ENCODE data around the gene MED26.

MED26 gene

DNA sequence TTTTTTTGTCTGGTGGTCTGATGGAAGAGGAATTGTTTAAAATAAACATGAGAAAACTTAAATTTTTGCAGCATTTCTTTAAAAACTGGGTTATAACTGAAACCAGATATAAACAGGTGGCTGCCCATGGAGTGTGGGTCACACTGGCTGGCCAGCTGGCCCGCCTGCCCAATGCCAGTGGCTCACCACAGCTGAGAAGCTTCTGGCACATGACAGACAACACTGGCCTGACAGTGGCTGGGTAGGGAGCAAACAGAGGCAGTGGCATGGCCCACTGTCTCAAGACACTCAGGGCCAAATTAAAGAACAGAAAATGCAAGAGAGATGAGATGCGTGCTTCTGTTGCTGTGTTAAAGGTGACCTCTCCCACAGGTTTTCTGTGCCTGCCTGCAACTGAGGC, 52.7 kb downstream of the MED26 start:
- H3K4me1 Mint-ChIP-seq, result peaks cover 53% of the 10 kb centered on the region
- peaks cover 46% of the 10 kb centered on the region for H3K36me3 Mint-ChIP-seq
- no peaks in the 10 kb centered on the region for H3K27me3 Mint-ChIP-seq
- H3K27ac Mint-ChIP-seq, result peak overlapping the region; percentile 7
- CTCF ChIA-PET, result no interaction called here
- H3K9me3 Mint-ChIP-seq, result no peaks in the 10 kb centered on the region
- no peak for DNase-seq
- H3K4me3 Mint-ChIP-seq, result no peak overlapping the region

DNA sequence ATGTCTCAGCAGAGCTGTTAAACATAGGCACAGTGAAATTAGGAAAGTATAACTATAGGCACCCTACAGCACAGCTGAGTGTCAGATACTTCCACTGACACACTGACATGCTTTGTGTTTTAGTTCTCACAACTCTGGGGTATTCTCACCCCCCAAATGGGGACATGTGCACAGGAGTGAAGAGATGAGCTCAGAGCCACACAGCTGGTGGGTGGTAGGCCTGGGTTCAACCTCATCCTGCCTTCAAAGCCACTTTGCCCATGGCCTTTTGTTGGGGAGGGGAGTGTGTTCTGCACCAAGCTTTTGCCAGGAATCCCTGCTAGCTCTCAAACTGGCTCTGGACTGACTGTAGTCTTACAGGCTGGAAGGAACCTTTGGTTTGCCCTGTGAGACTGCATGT, 54.1 kb downstream of the MED26 start:
- H3K27ac Mint-ChIP-seq, result peak overlapping the region; percentile 92
- no peaks in the 10 kb centered on the region for H3K27me3 Mint-ChIP-seq
- DNase-seq, result no peak
- peak overlapping the region; percentile 92 for H3K4me3 Mint-ChIP-seq
- CTCF ChIA-PET, result interaction anchor here (0.6 to 2.5 kb wide), 4 partner anchors 8 to 20 kb away, joined by 3 to 11 read pairs (median 7); no protein-coding TSS in a partner anchor
- H3K36me3 Mint-ChIP-seq, result peaks cover 49% of the 10 kb centered on the region
- H3K9me3 Mint-ChIP-seq, result no peaks in the 10 kb centered on the region
- peaks cover 57% of the 10 kb centered on the region for H3K4me1 Mint-ChIP-seq

DNA sequence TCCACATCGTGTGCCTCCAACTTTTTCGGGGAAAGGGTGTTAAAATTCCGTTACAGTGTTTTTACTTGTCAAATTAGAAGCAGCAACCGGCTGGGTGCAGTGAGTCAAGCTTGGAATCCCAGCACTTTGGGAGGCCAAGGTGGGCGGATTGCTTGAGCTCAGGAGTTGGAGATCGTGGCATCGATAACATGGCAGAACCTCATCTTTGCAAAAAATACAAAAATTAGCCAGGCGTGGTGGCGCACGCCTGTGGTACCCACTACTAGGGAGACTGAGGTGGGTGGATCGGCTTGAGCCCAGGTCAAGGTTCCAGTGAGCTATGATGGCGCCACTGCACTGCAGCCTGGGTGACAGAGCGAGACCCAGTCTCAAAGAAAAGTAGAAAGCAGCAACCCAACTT, 54.7 kb downstream of the MED26 start:
- no peaks in the 10 kb centered on the region for H3K9me3 Mint-ChIP-seq
- CTCF ChIA-PET, result interaction anchor here (1.8 to 2.5 kb wide), 3 partner anchors 9 to 14 kb away, joined by 6 to 11 read pairs (median 8); no protein-coding TSS in a partner anchor
- peak overlapping the region; percentile 92 for H3K4me3 Mint-ChIP-seq
- peak overlapping the region; percentile 92 for H3K27ac Mint-ChIP-seq
- H3K36me3 Mint-ChIP-seq, result peaks cover 50% of the 10 kb centered on the region
- DNase-seq, result no peak
- no peaks in the 10 kb centered on the region for H3K27me3 Mint-ChIP-seq
- peaks cover 59% of the 10 kb centered on the region for H3K4me1 Mint-ChIP-seq

DNA sequence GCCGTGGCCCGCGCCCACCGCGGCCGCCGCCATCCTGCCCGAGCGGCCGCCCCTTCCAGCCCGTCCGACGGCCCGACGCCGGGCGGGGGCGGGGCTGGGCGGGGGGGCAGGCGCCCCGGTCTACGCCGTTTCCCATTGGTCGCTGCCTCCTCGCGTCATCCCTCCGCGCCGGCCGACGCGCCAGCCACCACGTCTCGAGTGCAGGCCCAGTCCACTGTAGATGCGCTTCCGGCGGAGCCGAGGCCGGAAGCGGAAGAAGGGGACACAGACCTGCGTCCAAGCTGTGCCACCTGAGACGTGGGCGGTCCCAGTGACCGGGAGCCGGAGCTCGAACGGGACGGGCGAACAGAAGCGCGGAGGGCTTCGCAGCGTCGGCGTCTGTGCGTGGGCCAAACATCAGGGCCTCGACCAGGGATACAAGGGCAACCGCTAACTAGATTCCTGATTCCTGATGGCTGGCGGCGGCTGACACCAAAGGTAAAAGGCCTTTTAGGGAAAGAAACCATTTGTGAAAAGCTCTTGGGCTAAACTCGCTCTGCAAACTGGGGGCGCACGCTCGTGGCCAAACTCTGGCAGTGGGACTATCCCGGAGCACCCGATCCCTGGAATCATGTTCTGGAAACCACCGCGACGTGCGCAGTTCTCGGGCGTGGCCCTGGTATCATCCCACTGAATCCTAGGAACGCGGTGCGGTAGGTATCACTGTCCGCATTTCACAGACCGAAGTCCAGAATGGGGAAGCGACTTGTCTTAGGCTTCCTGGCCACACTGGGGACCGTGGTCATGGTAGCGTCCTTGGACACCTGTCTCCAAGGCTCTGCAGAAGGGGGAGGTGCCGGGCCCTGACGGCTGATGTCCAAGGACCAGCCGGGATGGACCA, 55.4 kb downstream of the MED26 start, which contains the start of gene SLC35E1:
SLC35E1 (minus strand) TSS at position 84 of the 880 bp plus-strand sequence; CDS start at position 33, 51 bp downstream.
- peak; percentile 94 for DNase-seq
- CTCF ChIA-PET, result interaction anchor here (1.8 to 2.5 kb wide), 3 partner anchors 10 to 15 kb away, joined by 6 to 11 read pairs (median 8); no protein-coding TSS in a partner anchor
- Mint-ChIP-seq H3K36me3 (peaks cover 54% of the 10 kb centered on the region), H3K27me3 (no peaks in the 10 kb centered on the region), H3K4me3 (peak within 1 kb of the TSS; percentile 92), H3K27ac (peak within 1 kb of the TSS; percentile 92), H3K9me3 (no peaks in the 10 kb centered on the region), H3K4me1 (peaks cover 65% of the 10 kb centered on the region)

DNA sequence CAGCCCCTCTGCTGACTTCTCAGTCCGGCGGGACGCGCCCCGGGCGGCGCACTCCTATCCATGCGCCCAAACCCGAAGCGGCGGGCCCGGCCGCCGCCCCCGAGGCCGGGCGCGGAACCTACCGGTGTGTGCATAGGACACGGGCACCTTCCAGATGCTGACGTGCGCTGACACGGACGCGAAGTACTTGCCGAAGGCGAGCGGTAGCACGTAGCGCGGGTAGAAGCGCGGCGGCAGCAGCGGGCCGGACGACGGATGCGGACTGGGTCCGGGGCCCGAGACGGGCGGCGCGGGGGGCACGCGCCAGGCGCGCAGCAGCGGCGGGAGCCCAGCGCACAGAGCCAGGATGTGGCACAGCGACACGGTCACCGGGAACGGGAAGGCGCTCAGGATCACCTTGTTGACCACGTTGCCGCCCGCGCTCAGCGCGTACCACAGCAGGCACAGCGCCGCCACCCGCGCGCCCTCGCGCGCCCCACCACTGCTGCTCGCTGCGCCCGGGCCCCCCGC, 56.1 kb downstream of the MED26 start:
- DNase-seq, result peak; percentile 62
- Mint-ChIP-seq H3K4me1 (peaks cover 69% of the 10 kb centered on the region), H3K27me3 (no peaks in the 10 kb centered on the region), H3K36me3 (peaks cover 54% of the 10 kb centered on the region), H3K27ac (peak overlapping the region; percentile 88), H3K9me3 (no peaks in the 10 kb centered on the region), H3K4me3 (peak overlapping the region; percentile 88)
- CTCF ChIA-PET, result interaction anchor here (0.8 to 2.5 kb wide), 2 partner anchors 16 kb away, joined by 4 to 8 read pairs; no protein-coding TSS in a partner anchor

DNA sequence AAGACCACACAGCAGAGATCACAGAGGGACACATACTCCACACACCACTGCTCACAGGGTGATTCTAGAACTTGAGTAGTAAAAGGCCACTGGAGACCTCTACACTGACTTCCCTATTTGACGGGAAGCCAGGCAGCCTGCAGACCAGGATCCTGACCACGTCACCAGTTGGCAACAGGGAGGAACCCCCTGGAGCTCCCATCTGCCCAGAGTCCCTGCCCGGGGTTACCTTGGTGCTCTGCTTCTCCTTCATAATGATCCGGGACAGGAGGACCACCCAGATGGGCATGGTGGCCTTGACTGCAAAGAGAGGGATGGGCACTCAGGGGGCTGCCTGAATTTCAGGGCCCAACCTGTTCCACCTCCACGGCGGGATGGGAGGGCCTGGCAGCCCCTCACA, 56.7 kb downstream of the MED26 start:
- H3K4me1 Mint-ChIP-seq, result peaks cover 75% of the 10 kb centered on the region
- no peak for DNase-seq
- H3K27me3 Mint-ChIP-seq, result no peaks in the 10 kb centered on the region
- H3K9me3 Mint-ChIP-seq, result peaks cover 1% of the 10 kb centered on the region
- peaks cover 58% of the 10 kb centered on the region for H3K36me3 Mint-ChIP-seq
- H3K27ac Mint-ChIP-seq, result peak overlapping the region; percentile 88
- peak overlapping the region; percentile 88 for H3K4me3 Mint-ChIP-seq
- CTCF ChIA-PET, result interaction anchor here (0.8 kb wide), 1 partner anchor 17 kb away, joined by 4 read pairs; no protein-coding TSS in a partner anchor

DNA sequence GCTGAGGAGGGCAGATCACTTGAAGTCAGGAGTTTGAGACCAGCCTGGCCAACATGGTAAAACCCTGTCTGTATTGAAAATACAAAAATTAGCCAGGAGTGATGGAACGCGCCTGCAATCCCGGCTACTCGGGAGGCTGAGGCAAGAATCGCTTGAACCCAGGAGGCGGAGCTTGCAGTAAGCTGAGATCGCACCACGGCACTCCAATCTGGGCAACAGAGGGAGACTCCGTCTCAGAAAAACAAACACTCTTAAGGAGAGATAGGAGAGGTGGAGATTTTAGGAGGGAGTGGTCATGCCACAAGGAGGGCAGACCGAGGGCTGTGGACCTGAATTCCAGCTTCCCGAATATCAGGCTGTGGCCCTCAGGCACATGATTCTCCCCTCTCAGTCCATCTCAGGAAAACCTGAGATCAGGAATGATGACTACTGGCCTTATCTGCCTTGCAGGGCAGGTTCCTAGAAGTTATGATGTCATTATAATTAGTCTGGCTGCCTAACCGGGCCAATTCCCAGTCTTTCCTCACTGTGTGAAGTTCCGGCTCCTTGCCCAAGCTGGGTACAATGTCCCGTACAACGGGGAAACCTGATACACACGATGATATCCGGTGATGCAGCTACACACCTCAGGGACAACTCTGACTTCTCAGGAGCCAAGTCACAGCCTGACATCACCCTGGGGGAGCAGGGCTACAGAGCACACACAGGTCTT, 58.2 kb downstream of the MED26 start:
- Mint-ChIP-seq H3K4me1 (peaks cover 76% of the 10 kb centered on the region), H3K27me3 (no peaks in the 10 kb centered on the region), H3K27ac (no peak overlapping the region), H3K9me3 (peaks cover 2% of the 10 kb centered on the region), H3K4me3 (peak overlapping the region; percentile 32), H3K36me3 (peaks cover 60% of the 10 kb centered on the region)
- CTCF ChIA-PET, result interaction anchor here (1.3 kb wide), 2 partner anchors 16 to 18 kb away, joined by 3 to 4 read pairs; no protein-coding TSS in a partner anchor
- no peak for DNase-seq

DNA sequence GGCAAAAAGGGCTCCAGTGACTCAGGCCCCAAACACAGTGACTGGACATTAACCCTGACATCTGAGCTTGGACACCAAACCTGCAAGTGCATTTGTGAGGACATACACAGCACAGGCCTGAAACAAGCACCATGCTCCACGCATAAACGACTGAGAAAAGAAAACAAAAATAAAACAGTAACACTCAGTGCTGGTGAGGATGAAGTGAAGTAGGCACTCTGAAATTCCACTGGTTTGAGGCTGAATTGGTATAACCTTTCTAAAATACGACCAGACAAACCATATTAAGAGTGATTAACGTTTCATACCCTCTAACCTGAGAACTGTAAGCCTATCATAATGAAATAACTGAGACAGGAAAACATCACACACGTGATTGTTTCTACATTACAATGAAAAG, 61.3 kb downstream of the MED26 start:
- Mint-ChIP-seq H3K27me3 (no peaks in the 10 kb centered on the region), H3K9me3 (peaks cover 2% of the 10 kb centered on the region), H3K4me3 (peak overlapping the region; percentile 68), H3K27ac (peak overlapping the region; percentile 99), H3K4me1 (peaks cover 65% of the 10 kb centered on the region), H3K36me3 (peaks cover 65% of the 10 kb centered on the region)
- CTCF ChIA-PET, result interaction anchor here (1.0 to 1.5 kb wide), 3 partner anchors 18 to 61 kb away, joined by 3 to 4 read pairs (median 4); partner anchors contain the start of gene MED26
- DNase-seq, result no peak

DNA sequence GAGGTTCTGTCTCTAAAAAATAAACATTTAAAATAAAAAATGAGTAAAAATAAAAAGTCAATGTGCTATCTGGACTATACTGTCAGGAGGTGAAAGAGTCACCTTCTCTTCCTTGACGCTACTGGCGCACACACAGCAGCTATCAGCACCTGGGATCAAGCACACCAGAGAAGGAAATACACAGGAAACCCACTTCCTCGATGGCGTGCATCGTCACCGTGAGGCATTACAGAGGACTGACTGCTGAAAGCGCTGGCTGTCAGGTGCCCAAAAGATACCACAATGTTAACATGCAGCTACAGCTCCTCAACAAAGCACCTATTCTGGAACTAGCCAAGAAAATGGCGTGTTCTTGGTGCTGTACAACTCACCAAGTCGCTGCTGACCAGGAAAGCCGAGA, 61.8 kb downstream of the MED26 start:
- H3K27me3 Mint-ChIP-seq, result no peaks in the 10 kb centered on the region
- H3K36me3 Mint-ChIP-seq, result peaks cover 66% of the 10 kb centered on the region
- peaks cover 2% of the 10 kb centered on the region for H3K9me3 Mint-ChIP-seq
- H3K27ac Mint-ChIP-seq, result peak overlapping the region; percentile 99
- H3K4me3 Mint-ChIP-seq, result peak overlapping the region; percentile 68
- peaks cover 61% of the 10 kb centered on the region for H3K4me1 Mint-ChIP-seq
- peak; percentile 93 for DNase-seq
- CTCF ChIA-PET, result interaction anchor here (1.0 kb wide), 2 partner anchors 19 to 23 kb away, joined by 3 to 4 read pairs; no protein-coding TSS in a partner anchor

DNA sequence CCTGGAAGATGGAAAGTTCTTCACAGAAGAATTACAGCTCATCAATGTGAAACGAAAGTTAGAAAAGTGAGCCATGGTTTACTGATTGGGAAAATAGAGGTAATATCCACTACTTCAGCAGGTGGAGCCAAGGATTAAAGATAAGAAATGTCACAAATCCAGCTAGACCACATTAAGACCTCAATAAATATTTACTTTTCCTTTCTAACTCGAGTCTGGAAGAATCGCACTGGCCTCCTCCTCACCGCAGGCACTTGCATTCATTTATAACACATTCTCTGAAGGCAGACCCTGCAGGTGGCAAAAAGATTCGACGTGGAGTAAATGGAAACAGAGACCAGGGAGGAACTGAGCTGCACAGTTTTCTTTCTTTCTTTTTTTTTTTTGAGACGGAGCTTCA, 63.2 kb downstream of the MED26 start:
- CTCF ChIA-PET, result no interaction called here
- H3K27me3 Mint-ChIP-seq, result no peaks in the 10 kb centered on the region
- peaks cover 50% of the 10 kb centered on the region for H3K4me1 Mint-ChIP-seq
- H3K4me3 Mint-ChIP-seq, result no peak overlapping the region
- peak overlapping the region; percentile 78 for H3K27ac Mint-ChIP-seq
- H3K36me3 Mint-ChIP-seq, result peaks cover 68% of the 10 kb centered on the region
- H3K9me3 Mint-ChIP-seq, result peaks cover 2% of the 10 kb centered on the region
- no peak for DNase-seq

DNA sequence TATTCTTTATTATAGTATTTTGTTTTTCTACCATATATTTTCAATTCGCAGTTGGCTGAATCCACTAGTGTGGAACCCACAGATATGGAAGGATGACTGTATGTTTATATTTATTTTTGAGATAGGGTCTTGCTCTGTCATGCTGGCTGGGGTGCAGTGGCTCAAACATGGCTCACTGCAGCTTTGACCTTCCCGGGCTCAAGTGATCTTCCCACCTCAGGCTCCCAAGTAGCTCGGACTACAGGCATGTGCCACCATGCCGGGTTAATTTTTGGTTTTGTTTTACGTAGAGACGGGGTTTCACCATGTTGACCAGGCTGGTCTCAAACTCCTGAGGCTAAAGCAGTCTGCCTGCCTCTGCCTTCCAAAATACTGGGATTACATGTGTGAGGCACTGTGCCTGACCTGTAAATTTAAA, 65.4 kb downstream of the MED26 start:
- CTCF ChIA-PET, result interaction anchor here (0.6 to 1.4 kb wide), 3 partner anchors 22 to 1205 kb away, joined by 3 to 7 read pairs (median 3); no protein-coding TSS in a partner anchor
- no peak for DNase-seq
- peaks cover 59% of the 10 kb centered on the region for H3K36me3 Mint-ChIP-seq
- no peaks in the 10 kb centered on the region for H3K27me3 Mint-ChIP-seq
- no peak overlapping the region for H3K27ac Mint-ChIP-seq
- H3K9me3 Mint-ChIP-seq, result peaks cover 2% of the 10 kb centered on the region
- no peak overlapping the region for H3K4me3 Mint-ChIP-seq
- H3K4me1 Mint-ChIP-seq, result peaks cover 35% of the 10 kb centered on the region

DNA sequence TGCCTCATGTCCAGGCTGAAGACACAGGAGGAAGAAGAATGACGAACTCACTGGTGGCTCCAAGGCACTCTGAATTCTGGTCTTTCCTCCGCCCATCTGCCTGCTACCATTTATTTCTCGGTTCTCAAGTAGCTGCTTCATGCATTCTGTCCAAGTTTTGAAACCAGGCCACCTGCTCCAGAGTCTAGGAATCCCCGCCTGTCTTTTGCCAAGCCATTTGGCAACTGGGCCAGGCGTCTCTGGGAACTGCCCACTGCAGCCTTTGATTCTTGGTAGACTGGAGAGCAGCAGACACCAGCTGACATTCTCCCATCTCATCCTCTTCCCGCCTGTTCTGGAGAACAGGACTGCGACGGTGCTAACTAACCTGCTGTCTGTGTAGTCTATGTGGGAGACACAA, 66.6 kb downstream of the MED26 start:
- no peak overlapping the region for H3K27ac Mint-ChIP-seq
- peaks cover 54% of the 10 kb centered on the region for H3K36me3 Mint-ChIP-seq
- CTCF ChIA-PET, result interaction anchor here (1.4 kb wide), 1 partner anchor 23 kb away, joined by 7 read pairs; no protein-coding TSS in a partner anchor
- H3K4me3 Mint-ChIP-seq, result no peak overlapping the region
- no peaks in the 10 kb centered on the region for H3K27me3 Mint-ChIP-seq
- DNase-seq, result no peak
- peaks cover 1% of the 10 kb centered on the region for H3K9me3 Mint-ChIP-seq
- peaks cover 26% of the 10 kb centered on the region for H3K4me1 Mint-ChIP-seq

DNA sequence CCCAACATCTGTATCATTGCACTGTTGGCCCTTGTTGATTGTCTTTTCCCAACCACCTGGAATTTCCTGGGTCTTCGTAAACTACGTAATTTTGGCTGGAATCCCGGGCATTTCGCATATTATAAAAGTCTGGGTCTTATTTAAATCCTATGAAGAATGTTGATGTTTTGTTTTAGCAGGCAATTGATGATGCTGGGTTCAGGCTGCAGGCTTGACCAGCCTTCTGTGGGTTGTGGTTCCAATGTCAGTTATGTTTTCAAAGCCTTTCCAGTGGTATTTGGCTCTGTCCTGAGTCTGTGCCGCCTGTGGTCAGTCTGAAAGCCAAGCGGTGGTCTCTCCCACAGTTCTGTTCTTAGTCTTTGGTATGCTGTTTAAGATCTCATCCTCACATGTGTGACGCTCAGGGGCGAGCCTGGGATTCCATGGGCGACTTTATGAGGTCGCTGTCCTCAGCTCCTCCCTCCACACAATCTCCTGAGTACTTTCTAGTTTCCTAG, 68.2 kb downstream of the MED26 start:
- H3K9me3 Mint-ChIP-seq, result no peaks in the 10 kb centered on the region
- DNase-seq, result no peak
- CTCF ChIA-PET, result no interaction called here
- H3K27ac Mint-ChIP-seq, result no peak overlapping the region
- H3K27me3 Mint-ChIP-seq, result no peaks in the 10 kb centered on the region
- H3K4me3 Mint-ChIP-seq, result no peak overlapping the region
- peaks cover 50% of the 10 kb centered on the region for H3K36me3 Mint-ChIP-seq
- peaks cover 21% of the 10 kb centered on the region for H3K4me1 Mint-ChIP-seq

Data from activated naive CD4-positive, alpha-beta T cell treated with anti-CD3 and anti-CD28 coated beads, Interleukin-2, amount 10 ng/mL, durations not matched to agents 7 days and 5 days (primary cell).